ENCODE results near the gene GATA3.

The GATA3 gene

GRCh38 chr10:8037941-8038894 is 16.3 kb upstream of the GATA3 start:
- in situ Hi-C loops (cut with HindIII; ENCODE audit: low sequenced_read_pairs), result no loop called here

- in situ Hi-C loops (cut with HindIII; ENCODE audit: low sequenced_read_pairs), result no loop called here
Observed at GRCh38 chr10:8039321-8039881, 15.1 kb upstream of the GATA3 start.

- in situ Hi-C loops (cut with HindIII; ENCODE audit: low sequenced_read_pairs), result no loop called here
Observed at GRCh38 chr10:8040651-8041050, 13.8 kb upstream of the GATA3 start.

- in situ Hi-C loops (cut with HindIII; ENCODE audit: low sequenced_read_pairs), result no loop called here
Observed at GRCh38 chr10:8041284-8041991, 13.1 kb upstream of the GATA3 start.

- in situ Hi-C loops (cut with HindIII; ENCODE audit: low sequenced_read_pairs), result no loop called here
Observed at GRCh38 chr10:8041992-8042720, 12.3 kb upstream of the GATA3 start.

- in situ Hi-C loops (cut with HindIII; ENCODE audit: low sequenced_read_pairs), result no loop called here
Observed at GRCh38 chr10:8042721-8043568, 11.5 kb upstream of the GATA3 start.

GRCh38 chr10:8043569-8044306 is 10.8 kb upstream of the GATA3 start:
- in situ Hi-C loops (cut with HindIII; ENCODE audit: low sequenced_read_pairs), result no loop called here

- in situ Hi-C loops (cut with HindIII; ENCODE audit: low sequenced_read_pairs), result no loop called here
Observed at GRCh38 chr10:8044331-8044907, 10.1 kb upstream of the GATA3 start.

- in situ Hi-C loops (cut with HindIII; ENCODE audit: low sequenced_read_pairs), result no loop called here
Observed at GRCh38 chr10:8044908-8045725, 9.4 kb upstream of the GATA3 start.

GRCh38 chr10:8045726-8046494 is 8.6 kb upstream of the GATA3 start:
- in situ Hi-C loops (cut with HindIII; ENCODE audit: low sequenced_read_pairs), result no loop called here

GRCh38 chr10:8047452-8048280 is 6.8 kb upstream of the GATA3 start:
- in situ Hi-C loops (cut with HindIII; ENCODE audit: low sequenced_read_pairs), result no loop called here

GRCh38 chr10:8048281-8049008 is 6.0 kb upstream of the GATA3 start:
- in situ Hi-C loops (cut with HindIII; ENCODE audit: low sequenced_read_pairs), result no loop called here

- in situ Hi-C loops (cut with HindIII; ENCODE audit: low sequenced_read_pairs), result no loop called here
Observed at GRCh38 chr10:8049045-8049864, 5.2 kb upstream of the GATA3 start.

GRCh38 chr10:8049865-8050555 is 4.5 kb upstream of the GATA3 start:
- in situ Hi-C loops (cut with HindIII; ENCODE audit: low sequenced_read_pairs), result no loop called here

Data from DLD1 (cell line).